HG03354 (cell line): ENCODE results near the gene CYP26C1.
"Not testable (repeated sequence)": the region's sequence is repeated elsewhere in the genome, so short reads cannot be mapped to it uniquely, and the experiment has no call there.

Experiments used
- ATAC-seq: cut with Tn5 transposase; IDR thresholded peaks from one replicate; pipeline ENCODE4 v1.9.1; 2021; ENCODE audit warnings: mild to moderate bottlenecking; ENCODE audit not compliant: unreplicated experiment, poor library complexity, severe bottlenecking

Gene CYP26C1

GRCh38 chr10:93099670-93100069 lies 39.1 kb downstream of the CYP26C1 start:
- no peak for ATAC-seq

DNA sequence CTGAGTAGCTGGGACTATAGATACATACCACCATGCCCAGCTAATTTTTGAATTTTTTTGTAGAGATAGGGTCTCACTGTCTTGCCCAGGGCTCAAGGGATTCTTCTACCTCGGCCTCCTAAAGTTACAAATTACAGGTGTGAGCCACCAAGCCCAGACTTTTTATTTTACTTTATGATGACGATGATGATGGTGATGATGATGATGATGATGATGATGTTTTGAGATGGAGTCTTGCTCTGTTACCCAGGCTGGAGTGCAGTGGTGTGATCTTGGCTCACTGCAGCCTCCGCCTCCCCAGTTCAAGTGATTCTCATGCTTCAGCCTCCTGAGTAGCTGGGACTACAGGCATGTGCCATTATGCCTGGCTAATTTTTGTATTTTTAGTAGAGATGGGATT lies 40.5 kb downstream of the CYP26C1 start:
- ATAC-seq, result not testable (repeated sequence)

GRCh38 chr10:93103953-93104352 lies 43.4 kb downstream of the CYP26C1 start:
- no peak for ATAC-seq

DNA sequence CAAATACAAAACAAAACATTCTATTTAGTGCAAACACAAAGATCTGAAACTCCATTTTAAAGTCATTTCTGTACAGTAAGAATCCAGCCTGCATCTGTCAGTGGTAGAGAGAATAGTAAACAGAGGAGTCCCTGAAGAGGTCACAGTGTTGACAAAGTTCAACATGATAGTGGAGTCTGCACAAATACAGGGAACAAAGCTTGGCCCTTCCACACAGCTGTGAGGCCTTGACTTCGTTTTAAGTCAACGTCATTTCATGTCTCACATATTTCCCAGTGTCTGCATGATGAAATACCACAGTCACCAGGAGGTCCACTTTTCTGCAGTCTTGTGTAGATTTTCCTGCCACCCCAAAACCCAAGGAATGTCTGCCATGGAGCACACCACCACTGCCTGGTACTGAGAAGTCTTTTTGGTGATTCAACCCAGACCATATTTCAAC lies 46.1 kb downstream of the CYP26C1 start:
- no peak for ATAC-seq

GRCh38 chr10:93110472-93111146 lies 50.0 kb downstream of the CYP26C1 start:
- peak; percentile 62 for ATAC-seq

DNA sequence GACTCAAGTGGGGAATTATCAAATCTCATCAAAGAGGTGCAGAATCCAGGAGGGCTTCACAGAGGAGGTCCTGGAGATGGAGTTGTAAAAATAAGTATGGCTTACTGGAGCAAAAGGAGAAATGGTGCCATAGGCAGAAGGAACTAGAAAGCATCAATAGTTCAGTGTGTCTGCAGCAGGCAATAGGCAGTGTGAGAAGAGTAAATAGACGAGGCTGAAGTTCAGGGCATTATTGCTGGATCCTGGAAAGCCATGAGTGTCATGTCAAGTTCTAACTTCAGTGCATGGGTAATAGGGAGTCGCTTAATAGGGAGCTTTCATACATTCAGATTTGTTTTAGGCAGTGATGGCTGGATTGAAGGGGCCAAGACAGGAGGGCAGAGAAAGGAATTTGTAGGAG lies 52.4 kb downstream of the CYP26C1 start:
- no peak for ATAC-seq

GRCh38 chr10:93115661-93116383 lies 55.2 kb downstream of the CYP26C1 start:
- ATAC-seq, result peak; percentile 81
